ENCODE data around the gene CACNA1B. TPM values are rescaled to one million over a fixed set of nuclear protein-coding genes. Genes with fewer than 3 reads are reported as not detected.

Gene CACNA1B
- total and polyA plus RNA-seq, 9 of the 15 experiments (the other 6 are each of a cell fraction or from before 2014, with no cell fraction given) = 0.01 to 0.04 TPM; not detected in 7

DNA sequence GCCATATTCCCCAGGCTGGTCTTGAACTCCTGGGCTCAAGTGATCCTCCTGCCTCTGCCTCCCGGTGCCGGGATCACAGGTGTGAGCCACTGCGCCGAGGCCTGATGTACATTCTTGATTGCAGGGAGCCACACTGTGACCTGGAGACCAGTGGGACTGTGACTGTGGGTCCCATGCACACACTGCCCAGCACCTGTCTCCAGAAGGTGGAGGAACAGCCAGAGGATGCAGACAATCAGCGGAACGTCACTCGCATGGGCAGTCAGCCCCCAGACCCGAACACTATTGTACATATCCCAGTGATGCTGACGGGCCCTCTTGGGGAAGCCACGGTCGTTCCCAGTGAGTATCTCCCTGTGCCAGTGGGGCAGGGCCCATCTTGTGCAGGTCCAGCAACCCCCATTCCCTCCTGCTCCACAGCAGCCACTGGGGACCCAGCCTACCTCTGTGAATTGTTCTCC is 147.3 kb downstream of the CACNA1B start:
- DNase-seq (ENCODE audit: extremely low read depth in 1 of 4, low spot score in 3 of 4) = no peak
- in situ Hi-C loops (cut with MboI) = no loop called here
- Histone ChIP-seq H3K4me1 (replicated peaks in 1 of 2; ENCODE audit: control insufficient read depth in 2 of 2, insufficient read depth in 2 of 2, low read length in 2 of 2) (peaks cover 0 to 21% of the 10 kb centered on the region in 2 experiments; a peak in 2 of 5 replicates), H3K27ac (ENCODE audit: extremely low read depth, low read depth, low read length) (no peak overlapping the region), H3K79me2 (ENCODE audit: control insufficient read depth, insufficient read depth, low read length) (no peaks in the 10 kb centered on the region), H3K36me3 (ENCODE audit: control insufficient read depth, insufficient read depth, low read length) (no peaks in the 10 kb centered on the region), H4K20me1 (replicated peaks; ENCODE audit: control insufficient read depth, insufficient read depth, low read length) (no peaks in the 10 kb centered on the region), H3K9me1 (ENCODE audit: control insufficient read depth, insufficient read depth, low read length) (no peaks in the 10 kb centered on the region), H3K4me2 (ENCODE audit: insufficient read depth, low read length) (no peak overlapping the region), H3K4me3 (no peak overlapping the region), H2AFZ (ENCODE audit: low read depth, low read length) (no peak overlapping the region), H3K9me3 (replicated peaks; ENCODE audit: control insufficient read depth, insufficient read depth, low read depth, low read length) (no peaks in the 10 kb centered on the region), H3K27me3 (ENCODE audit: control insufficient read depth in 2 of 2, insufficient read depth in 2 of 2, low read length in 2 of 2) (peaks cover 7 to 38% of the 10 kb centered on the region in 2 experiments; a peak in 4 of 5 replicates), H3K9ac (ENCODE audit: insufficient read depth in 1 of 2, low read depth in 2 of 2, low read length in 2 of 2) (no peak overlapping the region)
- no peak for ATAC-seq
- BruUV-seq (replicated peaks) = no TSS peak
- POLR2A ChIA-PET = no interaction called here
- FAIRE-seq = no peak
- TF ChIP-seq PTBP1 (IDR thresholded peaks at IDR 0.05; ENCODE audit: low read depth, low read length) (no peak), LARP7 (IDR thresholded peaks at IDR 0.05) (no peak), CC2D1A (IDR thresholded peaks at IDR 0.05) (no peak), NFIC (IDR thresholded peaks at IDR 0.05) (no peak), BRF2 (IDR thresholded peaks at IDR 0.05; ENCODE audit: borderline replicate concordance, insufficient read depth, insufficient read length) (no peak), ILK (tag; IDR thresholded peaks at IDR 0.05; ENCODE audit: borderline replicate concordance, low read depth) (no peak), CBFB (CRISPR knock-in tag; IDR thresholded peaks at IDR 0.05) (no peak), EHMT2 (IDR thresholded peaks at IDR 0.05) (no peak), LCOR (CRISPR knock-in tag; IDR thresholded peaks at IDR 0.05) (no peak), SMAD1 (IDR thresholded peaks at IDR 0.05; ENCODE audit: low read depth, low read length, partially characterized antibody) (no peak), PURB (CRISPR knock-in tag; IDR thresholded peaks at IDR 0.05; ENCODE audit: low read depth) (no peak), THRAP3 (IDR thresholded peaks at IDR 0.05; ENCODE audit: borderline replicate concordance) (no peak), NBN (IDR thresholded peaks at IDR 0.05; ENCODE audit: low read depth) (no peak)
- CTCF ChIA-PET (ENCODE audit: low intra/inter-chr PET ratio) = no interaction called here
- intact Hi-C loops (cut with micrococcal nuclease) = no loop called here
- WGBS (ENCODE audit: insufficient coverage, low coverage, missing lambda C conversion rate) = 3% methylated on average over 11 of the region's 11 CpGs
